K562 (cell line): ENCODE measurements around the gene CLEC3B. TPM values are rescaled to one million over a fixed set of nuclear protein-coding genes. Genes with fewer than 3 reads are reported as not detected.

Experiments
- DPF2 ChIP-seq: fragments of 450-650 bp; IDR thresholded peaks from 2 replicates; pipeline ENCODE4 v1.6.1; 2016
- GATA2 ChIP-seq: sonication (generic); formaldehyde crosslinking; IDR thresholded peaks from 2 replicates; pipeline ENCODE4 v1.4.0; 2020; ENCODE audit warnings: mild to moderate bottlenecking, missing genetic modification reagents
- GTF2F1 ChIP-seq: IDR thresholded peaks from 2 replicates; pipeline ENCODE4 v1.6.1; 2011; ENCODE audit warnings: low read depth, low read length, improper control_type of control experiment
- HNRNPL ChIP-seq: fragments of 200-400 bp; formaldehyde crosslinking; IDR thresholded peaks from 2 replicates; pipeline ENCODE4 v1.6.1; 2017; ENCODE audit warnings: low read depth, mild to moderate bottlenecking, low read length
- KAT2B ChIP-seq: IDR thresholded peaks from one replicate; pipeline ENCODE4 v1.6.1; 2012; ENCODE audit warnings: low read depth, mild to moderate bottlenecking, control low read depth, inconsistent platforms, low read length, moderate library complexity
- KDM1A ChIP-seq, 2 experiments: fragments of 450-650 bp; IDR thresholded peaks; 2 replicates each; pipeline ENCODE4 v1.6.1; 2016; ENCODE audit warnings: mild to moderate bottlenecking in 2 of 2
- MAZ ChIP-seq, 2 experiments: fragments of 450-650 bp in 1 of 2; sonication (generic) in 1 of 2; formaldehyde crosslinking; IDR thresholded peaks in 1 of 2; conservative IDR thresholded peaks in 1 of 2; 2 replicates each; pipeline versions ENCODE4 v1.4.0 to v1.5.0; 2020; ENCODE audit warnings: mild to moderate bottlenecking in 1 of 2, missing genetic modification reagents in 1 of 2
- MECOM ChIP-seq: fragments of 250-450 bp; sonication (Bioruptor Pico); IDR thresholded peaks from 2 replicates; pipeline ENCODE4 v1.8.0; 2022; ENCODE audit warnings: inconsistent platforms
- NFE2L1 ChIP-seq: fragments of 450-650 bp; IDR thresholded peaks from 2 replicates; pipeline ENCODE4 v1.6.1; 2016; ENCODE audit warnings: missing genetic modification characterization, low read depth, mild to moderate bottlenecking, missing compliant biosample characterization, moderate library complexity, borderline replicate concordance
- SAFB ChIP-seq: fragments of 200-400 bp; formaldehyde crosslinking; IDR thresholded peaks from 2 replicates; pipeline ENCODE4 v1.6.1; 2017; ENCODE audit warnings: low read depth, low read length, borderline replicate concordance
- SMAD1 ChIP-seq: fragments of 150-350 bp; IDR thresholded peaks from 2 replicates; pipeline ENCODE4 v1.6.1; 2014; ENCODE audit warnings: low read length, low read depth; ENCODE audit not compliant: partially characterized antibody
- SMARCB1 ChIP-seq: IDR thresholded peaks from 2 replicates; pipeline ENCODE4 v1.6.1; 2011; ENCODE audit warnings: improper control_type of control experiment, low read depth; ENCODE audit not compliant: insufficient read length
- U2AF1 ChIP-seq: fragments of 200-400 bp; formaldehyde crosslinking; optimal IDR thresholded peaks from 2 replicates; pipeline ENCODE3; 2017; ENCODE audit warnings: mild to moderate bottlenecking, low read depth, low read length, moderate library complexity
- U2AF2 ChIP-seq: fragments of 200-400 bp; formaldehyde crosslinking; optimal IDR thresholded peaks from 2 replicates; pipeline ENCODE3; 2017; ENCODE audit warnings: low read depth, mild to moderate bottlenecking, low read length
- ZBTB1 ChIP-seq: sonication (generic); formaldehyde crosslinking; IDR thresholded peaks from 2 replicates; pipeline ENCODE4 v1.8.1; 2023; ENCODE audit warnings: missing genetic modification reagents, low read depth, mild to moderate bottlenecking, borderline replicate concordance
- ZKSCAN8 ChIP-seq: fragments of 200-800 bp; sonication (Bioruptor generic); IDR thresholded peaks from 2 replicates; pipeline ENCODE4 v1.6.1; 2016; ENCODE audit warnings: missing genetic modification characterization, missing compliant biosample characterization
- ZNF23 ChIP-seq: fragments of 250-450 bp; sonication (Bioruptor Pico); IDR thresholded peaks from 2 replicates; pipeline ENCODE4 v1.4.0; 2020; ENCODE audit warnings: mild to moderate bottlenecking
- ZNF778 ChIP-seq: fragments of 450-650 bp; formaldehyde crosslinking; IDR thresholded peaks from 2 replicates; pipeline ENCODE4 v1.4.0; 2020; ENCODE audit warnings: mild to moderate bottlenecking, moderate library complexity
- polyA plus RNA-seq, 8 experiments: library from polyadenylated mRNA; depleted of rRNA in 4 of 8; stranded (reverse) in 5 of 8; unstranded in 3 of 8; fragments of >200 nt; fragmentation: Nextera tagmentation in 2 of 8; fragmentation: Illumina TruSeq in 1 of 8; extraction: Ambion mirVana in 2 of 8; extraction: Trizol in 1 of 8; gene quantifications; 2 replicates each; pipeline versions ENCODE4 v1.2.1 to v1.2.3, GENCODE V29; 2011 to 2014; ENCODE audit warnings: inconsistent platforms in 1 of 8, missing spikeins in 1 of 8
- total RNA-seq, 7 experiments: library from RNA; depleted of rRNA in 6 of 7; stranded (reverse); fragments of >200 nt in 6 of 7; fragmentation: Illumina TruSeq in 2 of 7; extraction: Trizol in 2 of 7; gene quantifications; 2 replicates each; pipeline versions ENCODE4 v1.2.1 to v1.2.3, GENCODE V29; 2011 to 2021; ENCODE audit warnings: low replicate concordance in 1 of 7
- TF ChIP-seq, protein P1 (sequence below): fragments of 200-800 bp; sonication (Bioruptor generic); IDR thresholded peaks from 2 replicates; pipeline ENCODE4 v1.6.1; 2016; ENCODE audit warnings: missing genetic modification characterization, missing compliant biosample characterization
- TF ChIP-seq, protein P2 (sequence below): fragments of 250-450 bp; sonication (Bioruptor Pico); IDR thresholded peaks from 2 replicates; pipeline ENCODE4 v1.8.0; 2021; ENCODE audit warnings: moderate library complexity, mild to moderate bottlenecking, inconsistent platforms
- TF ChIP-seq, protein P3 (sequence below): sonication (generic); formaldehyde crosslinking; IDR thresholded peaks from 2 replicates; pipeline ENCODE4 v1.8.1; 2023; ENCODE audit warnings: mild to moderate bottlenecking, missing genetic modification reagents, moderate library complexity

The CLEC3B gene
- total and polyA plus RNA-seq, 9 of the 15 experiments (the other 6 are each of a cell fraction or from before 2014, with no cell fraction given): not detected

DNA sequence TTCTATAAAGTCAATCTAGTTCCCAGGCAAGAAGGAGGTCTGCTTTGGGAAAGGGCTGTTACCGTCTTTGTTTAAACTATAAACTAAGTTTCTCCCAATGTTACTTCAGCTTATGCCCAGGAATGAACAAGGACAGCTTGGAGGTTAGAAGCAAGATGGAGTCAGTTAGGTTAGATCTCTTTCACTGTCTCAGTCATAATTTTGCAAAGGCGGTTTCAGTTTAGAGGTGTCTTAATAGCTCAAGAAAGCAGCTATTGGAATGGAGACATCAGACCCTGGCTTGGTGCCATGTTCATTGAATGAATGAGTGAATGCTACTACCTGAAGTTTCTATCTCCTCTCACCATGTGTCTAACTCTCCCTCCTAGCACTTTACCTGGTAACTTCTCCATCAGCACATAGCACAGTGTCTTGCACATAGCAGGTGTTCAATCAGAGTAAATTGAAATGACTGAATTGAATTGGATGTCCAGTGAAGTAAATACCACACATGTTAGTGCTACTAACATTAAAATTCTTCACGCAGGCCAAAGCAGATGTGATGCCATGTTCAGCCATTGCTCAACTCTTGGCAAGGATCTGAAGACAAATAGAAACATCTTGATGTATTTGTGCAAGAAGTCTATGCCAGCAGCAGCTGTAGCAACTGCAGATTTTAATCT, 28.2 kb downstream of the CLEC3B start (continued):
- no peak for TF ChIP-seq SAFB
- no peak for TF ChIP-seq KAT2B
- TF ChIP-seq ZNF23 (CRISPR knock-in tag): peak; percentile 58; the same call in 1 of the 2 replicates
- no peak for TF ChIP-seq SMARCB1
- no peak for TF ChIP-seq HNRNPL
- peak in 1 of 2 experiments; percentile 90; a peak in 2 of 4 replicates for TF ChIP-seq MAZ (CRISPR knock-in tag; conservative IDR thresholded peaks at IDR 0.05 in 1 of 2, IDR thresholded peaks at IDR 0.05 in 1 of 2)
- TF ChIP-seq MECOM: peak; percentile 94
- no peak for TF ChIP-seq GTF2F1
- TF ChIP-seq, protein P1, sequence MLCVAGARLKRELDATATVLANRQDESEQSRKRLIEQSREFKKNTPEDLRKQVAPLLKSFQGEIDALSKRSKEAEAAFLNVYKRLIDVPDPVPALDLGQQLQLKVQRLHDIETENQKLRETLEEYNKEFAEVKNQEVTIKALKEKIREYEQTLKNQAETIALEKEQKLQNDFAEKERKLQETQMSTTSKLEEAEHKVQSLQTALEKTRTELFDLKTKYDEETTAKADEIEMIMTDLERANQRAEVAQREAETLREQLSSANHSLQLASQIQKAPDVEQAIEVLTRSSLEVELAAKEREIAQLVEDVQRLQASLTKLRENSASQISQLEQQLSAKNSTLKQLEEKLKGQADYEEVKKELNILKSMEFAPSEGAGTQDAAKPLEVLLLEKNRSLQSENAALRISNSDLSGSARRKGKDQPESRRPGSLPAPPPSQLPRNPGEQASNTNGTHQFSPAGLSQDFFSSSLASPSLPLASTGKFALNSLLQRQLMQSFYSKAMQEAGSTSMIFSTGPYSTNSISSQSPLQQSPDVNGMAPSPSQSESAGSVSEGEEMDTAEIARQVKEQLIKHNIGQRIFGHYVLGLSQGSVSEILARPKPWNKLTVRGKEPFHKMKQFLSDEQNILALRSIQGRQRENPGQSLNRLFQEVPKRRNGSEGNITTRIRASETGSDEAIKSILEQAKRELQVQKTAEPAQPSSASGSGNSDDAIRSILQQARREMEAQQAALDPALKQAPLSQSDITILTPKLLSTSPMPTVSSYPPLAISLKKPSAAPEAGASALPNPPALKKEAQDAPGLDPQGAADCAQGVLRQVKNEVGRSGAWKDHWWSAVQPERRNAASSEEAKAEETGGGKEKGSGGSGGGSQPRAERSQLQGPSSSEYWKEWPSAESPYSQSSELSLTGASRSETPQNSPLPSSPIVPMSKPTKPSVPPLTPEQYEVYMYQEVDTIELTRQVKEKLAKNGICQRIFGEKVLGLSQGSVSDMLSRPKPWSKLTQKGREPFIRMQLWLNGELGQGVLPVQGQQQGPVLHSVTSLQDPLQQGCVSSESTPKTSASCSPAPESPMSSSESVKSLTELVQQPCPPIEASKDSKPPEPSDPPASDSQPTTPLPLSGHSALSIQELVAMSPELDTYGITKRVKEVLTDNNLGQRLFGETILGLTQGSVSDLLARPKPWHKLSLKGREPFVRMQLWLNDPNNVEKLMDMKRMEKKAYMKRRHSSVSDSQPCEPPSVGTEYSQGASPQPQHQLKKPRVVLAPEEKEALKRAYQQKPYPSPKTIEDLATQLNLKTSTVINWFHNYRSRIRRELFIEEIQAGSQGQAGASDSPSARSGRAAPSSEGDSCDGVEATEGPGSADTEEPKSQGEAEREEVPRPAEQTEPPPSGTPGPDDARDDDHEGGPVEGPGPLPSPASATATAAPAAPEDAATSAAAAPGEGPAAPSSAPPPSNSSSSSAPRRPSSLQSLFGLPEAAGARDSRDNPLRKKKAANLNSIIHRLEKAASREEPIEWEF (CRISPR knock-in tag): peak; percentile 90; the same call in 1 of the 2 replicates
- TF ChIP-seq ZNF778 (CRISPR knock-in tag): no peak
- TF ChIP-seq DPF2: 0 out of 2 replicates have a peak, but pooled peaks have one; percentile 57
- no peak for TF ChIP-seq U2AF2
- TF ChIP-seq ZBTB1: no peak
- TF ChIP-seq, protein P2, sequence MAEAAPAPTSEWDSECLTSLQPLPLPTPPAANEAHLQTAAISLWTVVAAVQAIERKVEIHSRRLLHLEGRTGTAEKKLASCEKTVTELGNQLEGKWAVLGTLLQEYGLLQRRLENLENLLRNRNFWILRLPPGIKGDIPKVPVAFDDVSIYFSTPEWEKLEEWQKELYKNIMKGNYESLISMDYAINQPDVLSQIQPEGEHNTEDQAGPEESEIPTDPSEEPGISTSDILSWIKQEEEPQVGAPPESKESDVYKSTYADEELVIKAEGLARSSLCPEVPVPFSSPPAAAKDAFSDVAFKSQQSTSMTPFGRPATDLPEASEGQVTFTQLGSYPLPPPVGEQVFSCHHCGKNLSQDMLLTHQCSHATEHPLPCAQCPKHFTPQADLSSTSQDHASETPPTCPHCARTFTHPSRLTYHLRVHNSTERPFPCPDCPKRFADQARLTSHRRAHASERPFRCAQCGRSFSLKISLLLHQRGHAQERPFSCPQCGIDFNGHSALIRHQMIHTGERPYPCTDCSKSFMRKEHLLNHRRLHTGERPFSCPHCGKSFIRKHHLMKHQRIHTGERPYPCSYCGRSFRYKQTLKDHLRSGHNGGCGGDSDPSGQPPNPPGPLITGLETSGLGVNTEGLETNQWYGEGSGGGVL (CRISPR knock-in tag): peak; percentile 87
- no peak for TF ChIP-seq SMAD1
- TF ChIP-seq KDM1A (IDR thresholded peaks at IDR 0.05): no peak
- TF ChIP-seq NFE2L1: peak; percentile 78
- TF ChIP-seq, protein P3, sequence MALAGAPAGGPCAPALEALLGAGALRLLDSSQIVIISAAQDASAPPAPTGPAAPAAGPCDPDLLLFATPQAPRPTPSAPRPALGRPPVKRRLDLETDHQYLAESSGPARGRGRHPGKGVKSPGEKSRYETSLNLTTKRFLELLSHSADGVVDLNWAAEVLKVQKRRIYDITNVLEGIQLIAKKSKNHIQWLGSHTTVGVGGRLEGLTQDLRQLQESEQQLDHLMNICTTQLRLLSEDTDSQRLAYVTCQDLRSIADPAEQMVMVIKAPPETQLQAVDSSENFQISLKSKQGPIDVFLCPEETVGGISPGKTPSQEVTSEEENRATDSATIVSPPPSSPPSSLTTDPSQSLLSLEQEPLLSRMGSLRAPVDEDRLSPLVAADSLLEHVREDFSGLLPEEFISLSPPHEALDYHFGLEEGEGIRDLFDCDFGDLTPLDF (CRISPR knock-in tag): no peak
- no peak for TF ChIP-seq U2AF1
- no peak for TF ChIP-seq GATA2
- peak; percentile 75 for TF ChIP-seq ZKSCAN8 (CRISPR knock-in tag)
